NT2/D1 (cell line): ENCODE measurements around the gene DIAPH1.

ENCODE experiments used
- DNase-seq: peaks from one replicate; pipeline ENCODE4 v3.0.0-alpha.2; 2011; ENCODE audit warnings: low read depth, low spot score
- H3K27me3 ChIP-seq: 2 replicates; pipeline ENCODE4 v1.6.0; 2011; ENCODE audit warnings: mild to moderate bottlenecking; ENCODE audit not compliant: insufficient read length, insufficient read depth
- H3K36me3 ChIP-seq: 2 replicates; pipeline ENCODE4 v1.6.1; 2011; ENCODE audit warnings: mild to moderate bottlenecking, low read length, mixed read lengths; ENCODE audit not compliant: insufficient read depth, insufficient read length
- H3K4me1 ChIP-seq: 2 replicates; pipeline ENCODE4 v1.5.1; 2011; ENCODE audit not compliant: insufficient read depth, insufficient read length
- H3K4me3 ChIP-seq: 2 replicates; pipeline ENCODE4 v1.5.1; 2011; ENCODE audit warnings: low read depth; ENCODE audit not compliant: insufficient read length
- H3K9ac ChIP-seq: 2 replicates; pipeline ENCODE4 v1.6.0; 2011; ENCODE audit warnings: low read depth; ENCODE audit not compliant: insufficient read length
- H3K9me3 ChIP-seq: 2 replicates; pipeline ENCODE4 v1.5.1; 2011; ENCODE audit warnings: mild to moderate bottlenecking, low read length; ENCODE audit not compliant: insufficient read depth
- SUZ12 ChIP-seq: IDR thresholded peaks from 2 replicates; pipeline ENCODE4 v1.6.1; 2011; ENCODE audit not compliant: insufficient read length, insufficient read depth; ENCODE audit errors: extremely low read depth
- YY1 ChIP-seq: IDR thresholded peaks from 2 replicates; pipeline ENCODE4 v1.6.1; 2011; ENCODE audit not compliant: insufficient read length, insufficient read depth
- ZNF274 ChIP-seq: IDR thresholded peaks from 2 replicates; pipeline ENCODE4 v1.6.1; 2011; ENCODE audit warnings: mild to moderate bottlenecking, low read depth, low read length

DIAPH1 gene

GRCh38 chr5:141597394-141597793 lies 21.4 kb downstream of the DIAPH1 start:
- Histone ChIP-seq H3K9ac (no peak overlapping the region), H3K27me3 (no peaks in the 10 kb centered on the region), H3K36me3 (peaks cover 11% of the 10 kb centered on the region), H3K9me3 (no peaks in the 10 kb centered on the region), H3K4me1 (no peaks in the 10 kb centered on the region), H3K4me3 (no peak overlapping the region)
- DNase-seq, result no peak
- TF ChIP-seq SUZ12, result no peak
- TF ChIP-seq YY1, result no peak
- TF ChIP-seq ZNF274, result no peak

- Histone ChIP-seq H3K27me3 (no peaks in the 10 kb centered on the region), H3K4me3 (no peak overlapping the region), H3K36me3 (peaks cover 11% of the 10 kb centered on the region), H3K9ac (no peak overlapping the region), H3K9me3 (no peaks in the 10 kb centered on the region), H3K4me1 (no peaks in the 10 kb centered on the region)
- DNase-seq, result no peak
- TF ChIP-seq ZNF274 (no peak), SUZ12 (no peak), YY1 (no peak)
These were observed 21.9 kb downstream of the DIAPH1 start for GRCh38 chr5:141596867-141597266.

GRCh38 chr5:141590127-141590526 lies 28.7 kb downstream of the DIAPH1 start:
- DNase-seq, result no peak
- H3K27me3 ChIP-seq, result no peaks in the 10 kb centered on the region
- H3K9ac ChIP-seq, result no peak overlapping the region
- H3K4me3 ChIP-seq, result no peak overlapping the region
- no peaks in the 10 kb centered on the region for H3K4me1 ChIP-seq
- no peak for TF ChIP-seq ZNF274
- no peak for TF ChIP-seq YY1
- TF ChIP-seq SUZ12, result no peak
- H3K36me3 ChIP-seq, result peaks cover 38% of the 10 kb centered on the region
- H3K9me3 ChIP-seq, result no peaks in the 10 kb centered on the region

- no peak overlapping the region for H3K9ac ChIP-seq
- peaks cover 60% of the 10 kb centered on the region for H3K36me3 ChIP-seq
- no peak overlapping the region for H3K4me3 ChIP-seq
- no peaks in the 10 kb centered on the region for H3K9me3 ChIP-seq
- H3K27me3 ChIP-seq, result no peaks in the 10 kb centered on the region
- H3K4me1 ChIP-seq, result no peaks in the 10 kb centered on the region
- DNase-seq, result no peak
- no peak for TF ChIP-seq SUZ12
These were observed 32.6 kb downstream of the DIAPH1 start for GRCh38 chr5:141586246-141586645.

DNA sequence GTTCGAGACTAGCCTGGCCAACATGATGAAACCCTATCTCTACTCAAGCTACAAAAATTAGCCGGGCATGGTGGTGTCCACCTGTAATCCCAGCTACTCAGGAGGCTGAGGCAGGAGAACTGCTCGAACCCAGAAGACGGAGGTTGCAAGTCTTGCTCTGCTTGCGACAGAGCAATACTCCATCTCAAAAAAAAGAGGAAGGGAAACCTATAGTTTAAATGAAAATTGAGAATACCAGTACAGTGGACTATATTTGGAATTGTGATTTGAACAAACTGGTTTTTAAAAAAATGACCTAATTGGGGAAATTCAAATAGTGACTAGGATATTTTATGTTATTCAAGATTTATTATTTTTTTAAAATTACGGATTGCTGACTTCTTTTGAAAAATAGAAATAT lies 33.2 kb downstream of the DIAPH1 start:
- no peak overlapping the region for H3K9ac ChIP-seq
- no peak overlapping the region for H3K4me3 ChIP-seq
- TF ChIP-seq SUZ12, result no peak
- no peaks in the 10 kb centered on the region for H3K4me1 ChIP-seq
- no peaks in the 10 kb centered on the region for H3K27me3 ChIP-seq
- no peaks in the 10 kb centered on the region for H3K9me3 ChIP-seq
- DNase-seq, result no peak
- peaks cover 67% of the 10 kb centered on the region for H3K36me3 ChIP-seq

DNA sequence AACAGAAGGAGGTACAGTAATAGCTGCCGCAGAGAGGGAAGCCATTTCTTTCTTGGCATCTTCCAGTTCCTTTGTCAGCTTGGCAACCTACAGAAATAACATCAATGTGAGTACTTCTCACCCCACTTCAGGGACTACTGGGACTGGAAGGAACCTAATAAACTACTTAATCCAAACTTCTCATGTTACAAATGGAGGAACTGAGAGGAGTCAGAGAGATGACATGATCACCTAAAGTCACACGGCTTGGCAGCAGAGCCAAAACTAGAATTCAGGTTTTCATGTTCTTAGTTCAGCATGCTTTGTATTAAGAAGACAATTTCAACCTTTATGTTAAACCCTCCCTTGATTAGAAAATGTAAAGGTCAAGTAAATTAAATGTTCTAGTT lies 44.7 kb downstream of the DIAPH1 start:
- Histone ChIP-seq H3K4me1 (no peaks in the 10 kb centered on the region), H3K9ac (no peak overlapping the region), H3K4me3 (no peak overlapping the region), H3K9me3 (no peaks in the 10 kb centered on the region), H3K27me3 (no peaks in the 10 kb centered on the region), H3K36me3 (peaks cover 75% of the 10 kb centered on the region)
- no peak for TF ChIP-seq YY1
- no peak for TF ChIP-seq SUZ12
- no peak for TF ChIP-seq ZNF274
- no peak for DNase-seq

GRCh38 chr5:141573489-141574121 lies 45.2 kb downstream of the DIAPH1 start:
- Histone ChIP-seq H3K9ac (no peak overlapping the region), H3K27me3 (no peaks in the 10 kb centered on the region), H3K9me3 (no peaks in the 10 kb centered on the region), H3K36me3 (peaks cover 71% of the 10 kb centered on the region), H3K4me1 (no peaks in the 10 kb centered on the region), H3K4me3 (no peak overlapping the region)
- DNase-seq, result no peak
- TF ChIP-seq ZNF274 (no peak), SUZ12 (no peak), YY1 (no peak)

GRCh38 chr5:141570655-141571054 lies 48.1 kb downstream of the DIAPH1 start:
- no peak for TF ChIP-seq ZNF274
- TF ChIP-seq SUZ12, result no peak
- TF ChIP-seq YY1, result no peak
- Histone ChIP-seq H3K36me3 (peaks cover 65% of the 10 kb centered on the region), H3K4me1 (no peaks in the 10 kb centered on the region), H3K27me3 (no peaks in the 10 kb centered on the region), H3K4me3 (no peak overlapping the region), H3K9me3 (no peaks in the 10 kb centered on the region), H3K9ac (no peak overlapping the region)
- DNase-seq, result no peak
